GM21381 (cell line): ENCODE results near the gene VPS51.

Experiments
- ATAC-seq: cut with Tn5 transposase; IDR thresholded peaks from one replicate; pipeline ENCODE4 v1.9.1; 2021; ENCODE audit warnings: mild to moderate bottlenecking, moderate library complexity; ENCODE audit not compliant: unreplicated experiment

VPS51 gene

GRCh38 chr11:65071907-65072630, 23.9 kb upstream of the VPS51 start:
- no peak for ATAC-seq

- ATAC-seq: no peak
Observed at GRCh38 chr11:65072631-65072966, 23.4 kb upstream of the VPS51 start.

- ATAC-seq: no peak
Observed at GRCh38 chr11:65077451-65077850, 18.6 kb upstream of the VPS51 start.

GRCh38 chr11:65078151-65078550, 17.9 kb upstream of the VPS51 start:
- ATAC-seq: no peak

GRCh38 chr11:65078786-65079342, 17.1 kb upstream of the VPS51 start:
- no peak for ATAC-seq

GRCh38 chr11:65083134-65083833, 12.7 kb upstream of the VPS51 start:
- ATAC-seq: peak; percentile 11

- ATAC-seq: peak; percentile 77
Observed at GRCh38 chr11:65083834-65084597, 12.0 kb upstream of the VPS51 start, which contains the start of the genes CDCA5 and ZFPL1. CDCA5 (minus strand) TSS chr11:65084040; CDS start chr11:65083978, 62 bp downstream. ZFPL1 (plus strand) TSS chr11:65084222; CDS start chr11:65084699, 477 bp downstream.

GRCh38 chr11:65084598-65085375, 11.2 kb upstream of the VPS51 start:
- ATAC-seq: peak; percentile 2

- no peak for ATAC-seq
Observed at GRCh38 chr11:65085446-65085845, 10.6 kb upstream of the VPS51 start.

- no peak for ATAC-seq
Observed at GRCh38 chr11:65086809-65087208, 9.2 kb upstream of the VPS51 start.

- ATAC-seq: no peak
Observed at GRCh38 chr11:65087216-65087615, 8.8 kb upstream of the VPS51 start.

GRCh38 chr11:65087827-65088226, 8.2 kb upstream of the VPS51 start:
- no peak for ATAC-seq

- ATAC-seq: no peak
Observed at GRCh38 chr11:65089621-65090020, 6.4 kb upstream of the VPS51 start.

GRCh38 chr11:65090628-65091027, 5.4 kb upstream of the VPS51 start:
- ATAC-seq: no peak

GRCh38 chr11:65095427-65095826, 587 bp upstream of the VPS51 start:
- ATAC-seq: no peak

GRCh38 chr11:65096926-65097325, 912 bp downstream of the VPS51 start:
- no peak for ATAC-seq

GRCh38 chr11:65100674-65101350, 4.8 kb downstream of the VPS51 start:
- no peak for ATAC-seq

GRCh38 chr11:65102142-65103095, 6.4 kb downstream of the VPS51 start:
- no peak for ATAC-seq

GRCh38 chr11:65103476-65103875, 7.5 kb downstream of the VPS51 start:
- ATAC-seq: no peak
